Transverse colon (tissue), 4 donors: ENCODE results near the gene FAF2.

Experiments
- CTCF ChIP-seq, 5 experiments: fragments of 200-600 bp in 3 of 5; fragments of 450-650 bp in 2 of 5; sonication (generic) in 3 of 5; IDR thresholded peaks; 1 replicate in 2 of 5; 2 replicates in 3 of 5; pipeline ENCODE4 v1.5.1; 2016 to 2017; ENCODE audit warnings: antibody characterized with exemption in 5 of 5, inconsistent platforms in 3 of 5, mild to moderate bottlenecking in 2 of 5, moderate library complexity in 1 of 5
- POLR2A ChIP-seq: fragments of 450-650 bp; IDR thresholded peaks from one replicate; pipeline ENCODE4 v1.6.1; 2016; ENCODE audit warnings: antibody characterized with exemption, mild to moderate bottlenecking, moderate library complexity
- POLR2AphosphoS5 ChIP-seq, 3 donors: sonication (generic); formaldehyde crosslinking; IDR thresholded peaks; one replicate each; pipeline ENCODE4 v1.6.1; 2016; ENCODE audit warnings: antibody characterized with exemption in 3 of 3

GRCh38 chr5:176440927-176441706, 7.1 kb upstream of the FAF2 start:
- TF ChIP-seq POLR2A (no peak), POLR2AphosphoS5 (IDR thresholded peaks at IDR 0.05) (no peak), CTCF (IDR thresholded peaks at IDR 0.05) (no peak)
